AG04450 (cell line): Measurements from ENCODE around the gene EMILIN2. TPM values are rescaled to one million over a fixed set of nuclear protein-coding genes. Genes with fewer than 3 reads are reported as not detected.
"Not testable (repeated sequence)": the region's sequence is repeated elsewhere in the genome, so short reads cannot be mapped to it uniquely, and the experiment has no call there.

Experiments used
- CTCF ChIA-PET: fragments of 300-600, 350-600 bp; formaldehyde crosslinking; extraction: SDS; loops from one replicate; lab custom pipeline; 2022; ENCODE audit warnings: antibody characterized with exemption, inconsistent platforms; lab: Charles Lee
- POLR2A ChIA-PET: fragments of 350-600 bp; formaldehyde crosslinking; extraction: SDS; loops from one replicate; lab custom pipeline; 2021; ENCODE audit warnings: antibody characterized with exemption, inconsistent platforms; lab: Yijun Ruan, JAX
- DNase-seq: peaks from one replicate; pipeline ENCODE4 v3.0.0-alpha.2; 2011; ENCODE audit warnings: low read depth, low spot score
- H3K27ac ChIP-seq: one replicate; pipeline ENCODE4 v1.5.1; 2012; ENCODE audit warnings: low read depth, low read length, control low read depth
- H3K27me3 ChIP-seq: one replicate; pipeline ENCODE4 v1.6.0; 2012; ENCODE audit warnings: low read length; ENCODE audit not compliant: control insufficient read depth, insufficient read depth
- H3K4me3 ChIP-seq: 2 replicates; pipeline ENCODE4 v1.5.1; 2011; ENCODE audit warnings: mild to moderate bottlenecking, low read depth, low read length, control low read depth
- H3K9me3 ChIP-seq: 2 replicates; pipeline ENCODE4 v1.5.1; 2012; ENCODE audit warnings: low read length; ENCODE audit not compliant: control insufficient read depth, insufficient read depth
- polyA plus RNA-seq: library from polyadenylated mRNA; depleted of rRNA; stranded (reverse); fragments of >200 nt; gene quantifications from 2 replicates; pipeline ENCODE4 v1.2.3, GENCODE V29; 2011
- TF ChIP-seq, protein P1 (sequence below): IDR thresholded peaks from 2 replicates; pipeline ENCODE4 v1.5.1; 2011; ENCODE audit warnings: low read depth, low read length, control low read depth, inconsistent platforms

Gene EMILIN2
- polyA plus RNA-seq, 1 experiment: 1.2 TPM

DNA sequence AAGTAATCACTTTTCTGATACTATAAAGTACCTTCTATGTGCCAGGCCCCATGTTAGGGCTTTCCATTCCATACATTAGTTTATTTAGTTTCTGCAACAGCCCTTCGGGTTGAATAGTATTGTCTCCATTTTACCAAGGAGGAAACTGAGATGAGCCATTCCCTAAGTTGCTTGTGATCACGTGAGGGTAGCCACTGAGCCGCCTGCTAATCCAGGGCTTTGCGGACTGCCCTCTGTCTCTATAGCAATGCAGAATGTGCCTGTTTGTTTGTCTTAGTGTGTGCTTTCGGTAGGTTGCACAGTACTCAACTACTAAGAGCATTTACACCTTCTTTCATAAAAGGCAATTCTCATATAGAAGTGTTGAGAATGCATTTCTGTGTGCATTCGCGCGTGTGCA lies 5.0 kb downstream of the EMILIN2 start:
- H3K27ac ChIP-seq: no peak overlapping the region
- POLR2A ChIA-PET: no interaction called here
- TF ChIP-seq, protein P1, sequence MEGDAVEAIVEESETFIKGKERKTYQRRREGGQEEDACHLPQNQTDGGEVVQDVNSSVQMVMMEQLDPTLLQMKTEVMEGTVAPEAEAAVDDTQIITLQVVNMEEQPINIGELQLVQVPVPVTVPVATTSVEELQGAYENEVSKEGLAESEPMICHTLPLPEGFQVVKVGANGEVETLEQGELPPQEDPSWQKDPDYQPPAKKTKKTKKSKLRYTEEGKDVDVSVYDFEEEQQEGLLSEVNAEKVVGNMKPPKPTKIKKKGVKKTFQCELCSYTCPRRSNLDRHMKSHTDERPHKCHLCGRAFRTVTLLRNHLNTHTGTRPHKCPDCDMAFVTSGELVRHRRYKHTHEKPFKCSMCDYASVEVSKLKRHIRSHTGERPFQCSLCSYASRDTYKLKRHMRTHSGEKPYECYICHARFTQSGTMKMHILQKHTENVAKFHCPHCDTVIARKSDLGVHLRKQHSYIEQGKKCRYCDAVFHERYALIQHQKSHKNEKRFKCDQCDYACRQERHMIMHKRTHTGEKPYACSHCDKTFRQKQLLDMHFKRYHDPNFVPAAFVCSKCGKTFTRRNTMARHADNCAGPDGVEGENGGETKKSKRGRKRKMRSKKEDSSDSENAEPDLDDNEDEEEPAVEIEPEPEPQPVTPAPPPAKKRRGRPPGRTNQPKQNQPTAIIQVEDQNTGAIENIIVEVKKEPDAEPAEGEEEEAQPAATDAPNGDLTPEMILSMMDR: no peak
- H3K4me3 ChIP-seq: no peak overlapping the region
- no peaks in the 10 kb centered on the region for H3K9me3 ChIP-seq
- no peak for DNase-seq
- H3K27me3 ChIP-seq: peaks cover 45% of the 10 kb centered on the region
- CTCF ChIA-PET: no interaction called here

DNA sequence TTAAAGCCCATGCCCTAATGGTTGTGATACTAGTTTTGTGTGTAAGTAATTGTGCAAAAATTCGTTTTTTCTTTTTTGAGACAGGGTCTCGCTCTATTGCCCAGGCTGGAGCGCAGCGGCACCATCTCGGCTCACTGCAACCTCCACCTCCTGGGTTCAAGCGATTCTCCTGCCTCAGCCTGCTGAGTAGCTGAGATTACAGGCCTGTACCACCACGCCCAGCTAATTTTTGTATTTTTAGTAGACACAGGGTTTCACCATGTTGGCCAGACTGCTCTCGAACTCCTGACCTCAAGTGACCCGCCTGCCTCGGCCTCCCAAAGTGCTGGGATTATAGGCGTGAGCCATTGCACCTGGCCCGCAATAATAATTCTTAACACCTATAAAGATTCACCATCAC lies 5.7 kb downstream of the EMILIN2 start:
- H3K4me3 ChIP-seq, CTCF ChIA-PET, H3K9me3 ChIP-seq, POLR2A ChIA-PET, DNase-seq, H3K27ac ChIP-seq: not testable (repeated sequence)
- H3K27me3 ChIP-seq: peaks cover 43% of the 10 kb centered on the region

DNA sequence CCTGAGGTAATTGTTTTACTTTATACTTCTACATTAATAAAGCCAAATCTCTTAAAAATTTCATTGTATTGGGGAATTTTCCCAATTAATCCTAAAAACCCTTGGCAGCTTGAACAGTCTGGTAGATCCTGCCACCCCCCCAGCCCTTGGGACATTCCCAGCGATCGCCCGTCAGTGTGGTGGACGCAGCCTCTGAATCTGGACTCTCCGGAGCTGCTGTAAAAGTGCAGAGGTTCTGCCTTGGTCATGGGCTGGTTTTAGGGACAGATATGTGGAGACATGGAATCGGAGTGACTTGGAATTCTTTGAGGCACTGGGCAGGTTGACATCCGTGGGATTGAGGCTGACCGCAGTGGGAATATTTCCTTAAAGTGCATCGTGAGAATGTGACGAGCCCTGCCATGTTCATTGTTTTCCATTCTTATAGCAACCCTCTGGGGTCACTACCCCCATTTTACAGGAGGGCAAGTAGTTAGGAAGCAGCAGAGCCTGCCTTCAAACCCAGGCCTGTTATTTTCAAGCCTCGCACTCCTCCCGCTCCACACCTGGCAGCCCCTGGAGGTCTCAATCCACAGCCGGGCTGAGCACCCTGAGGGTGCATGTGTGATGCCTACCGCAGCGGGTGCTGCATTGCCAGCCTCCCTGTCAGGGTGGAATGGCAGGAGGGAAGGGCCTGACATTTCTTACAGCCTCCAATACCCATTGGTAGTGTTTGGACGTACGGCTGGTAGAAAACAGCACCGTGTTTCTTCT lies 6.5 kb downstream of the EMILIN2 start:
- ChIA-PET POLR2A (no interaction called here), CTCF (no interaction called here)
- Histone ChIP-seq H3K27me3 (peaks cover 38% of the 10 kb centered on the region), H3K9me3 (no peaks in the 10 kb centered on the region), H3K4me3 (no peak overlapping the region), H3K27ac (no peak overlapping the region)
- TF ChIP-seq, protein P1: no peak
- DNase-seq: no peak

DNA sequence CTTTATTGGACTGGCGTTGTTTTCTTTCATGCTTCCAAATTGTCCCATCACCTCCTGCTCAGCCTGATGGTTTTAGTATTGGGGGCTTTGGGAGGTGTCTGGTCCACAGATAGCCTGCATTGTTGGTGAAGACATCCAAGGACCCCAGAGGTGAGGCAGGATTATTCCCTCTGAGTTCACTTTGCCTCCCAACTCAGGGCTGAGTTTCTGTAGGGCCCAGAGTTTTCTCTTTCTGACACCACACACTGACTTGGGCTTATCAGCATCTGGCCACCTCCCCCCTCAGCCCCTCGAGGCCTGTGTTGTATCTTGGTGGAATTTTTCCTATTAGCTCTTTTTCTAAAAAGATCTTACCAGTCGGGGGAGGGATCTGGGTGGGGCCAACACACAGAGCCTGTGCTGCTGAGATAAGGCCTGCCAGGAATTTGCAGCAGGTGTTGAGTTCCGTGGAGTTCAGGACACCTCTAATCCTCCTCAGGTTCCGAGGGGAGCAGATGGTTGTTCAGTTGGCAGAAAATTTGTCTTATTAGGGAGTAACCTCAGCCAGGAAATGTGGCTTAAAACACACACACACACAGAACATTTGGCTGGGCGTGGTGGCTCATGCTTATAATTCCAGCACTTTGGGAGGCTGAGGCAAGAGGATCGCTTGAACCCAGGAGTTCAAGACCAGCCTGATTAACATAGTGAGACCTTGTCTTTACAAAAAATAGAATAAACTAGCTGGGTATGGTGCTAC lies 7.3 kb downstream of the EMILIN2 start:
- DNase-seq: no peak

DNA sequence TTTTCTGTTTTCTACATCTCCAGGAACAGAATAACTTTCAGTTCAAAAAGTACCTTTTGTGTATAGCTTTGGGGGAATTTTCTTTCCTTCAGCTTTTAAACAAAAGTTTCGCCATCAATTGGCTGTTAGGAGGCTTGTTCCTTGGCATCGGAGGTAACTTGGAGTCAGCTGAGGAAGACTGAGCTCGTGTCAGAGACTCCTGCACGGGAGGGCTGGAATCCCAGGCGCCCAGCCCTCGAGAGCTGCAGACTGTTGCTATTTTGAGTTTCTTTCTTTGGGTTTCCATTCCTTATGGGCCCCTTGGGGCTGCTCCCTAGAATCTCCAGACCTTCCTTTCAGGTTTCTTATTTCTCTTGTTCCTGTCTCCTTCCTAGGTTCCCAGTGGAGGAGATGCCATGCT lies 8.1 kb downstream of the EMILIN2 start:
- no peak for DNase-seq
- Histone ChIP-seq H3K27me3 (peaks cover 28% of the 10 kb centered on the region), H3K4me3 (no peak overlapping the region), H3K27ac (no peak overlapping the region), H3K9me3 (no peaks in the 10 kb centered on the region)
- POLR2A ChIA-PET: no interaction called here
- TF ChIP-seq, protein P1: no peak
- CTCF ChIA-PET: no interaction called here

More for the DNA sequence above, 7.3 kb downstream of the EMILIN2 start:
- ChIA-PET POLR2A (no interaction called here), CTCF (no interaction called here)
- no peak overlapping the region for H3K4me3 ChIP-seq
- no peaks in the 10 kb centered on the region for H3K9me3 ChIP-seq
- TF ChIP-seq, protein P1: no peak
- H3K27me3 ChIP-seq: peaks cover 31% of the 10 kb centered on the region
- H3K27ac ChIP-seq: no peak overlapping the region
